Activated T-helper 1 cell treated with anti-CD3 and anti-CD28 coated beads, Interleukin-12 subunit alpha, Interleukin-12 subunit beta, Interleukin-2, Interleukin-4 antibody, amounts not matched to agents 30 ng/mL and 10 ng/mL and 1 ng/mL, durations not matched to agents 14 hours and 24 hours and 36 hours (primary cell): ENCODE results near the gene MSLN. TPM values are rescaled to one million over a fixed set of nuclear protein-coding genes. Genes with fewer than 3 reads are reported as not detected.

Experiments used
- DNase-seq: peaks from one replicate; pipeline ENCODE4 v3.0.0; 2021; ENCODE audit warnings: low spot score
- H3K27ac Mint-ChIP-seq: one replicate; pipeline ENCODE4 v1.8.0; 2021; ENCODE audit warnings: mild to moderate bottlenecking, mixed read lengths
- H3K27me3 Mint-ChIP-seq: one replicate; pipeline ENCODE4 v1.8.0; 2022; ENCODE audit warnings: mild to moderate bottlenecking, moderate library complexity, mixed read lengths; ENCODE audit not compliant: insufficient read depth
- H3K36me3 Mint-ChIP-seq: one replicate; pipeline ENCODE4 v1.8.0; 2021; ENCODE audit warnings: low read depth, mixed read lengths
- H3K4me1 Mint-ChIP-seq: one replicate; pipeline ENCODE4 v1.8.0; 2021; ENCODE audit warnings: low read depth, mixed read lengths
- H3K4me3 Mint-ChIP-seq: one replicate; pipeline ENCODE4 v1.8.0; 2021; ENCODE audit warnings: mild to moderate bottlenecking, moderate library complexity, mixed read lengths
- H3K9me3 Mint-ChIP-seq: one replicate; pipeline ENCODE4 v1.8.0; 2021; ENCODE audit warnings: mixed read lengths
- intact Hi-C: fragments of 100-400 bp; cut with micrococcal nuclease; formaldehyde crosslinking; loops from one replicate; pipeline ENCODE4 v1.15.1; 2024
- total RNA-seq: library from RNA; stranded (reverse); gene quantifications from 2 replicates; pipeline ENCODE4 v1.2.3, GENCODE V29; 2022

Gene MSLN
- total RNA-seq, 1 donor from 2014 or later, result not detected

- no peak for DNase-seq
- Mint-ChIP-seq H3K27ac (no peak overlapping the region), H3K27me3 (peaks cover 2% of the 10 kb centered on the region), H3K36me3 (peaks cover 8% of the 10 kb centered on the region), H3K9me3 (no peaks in the 10 kb centered on the region), H3K4me3 (no peak overlapping the region), H3K4me1 (no peaks in the 10 kb centered on the region)
- intact Hi-C loops, result no loop called here
Observed at GRCh38 chr16:794091-794822, 33.7 kb downstream of the MSLN start.

GRCh38 chr16:794853-795466 is 34.4 kb downstream of the MSLN start:
- Mint-ChIP-seq H3K27me3 (peaks cover 2% of the 10 kb centered on the region), H3K4me1 (no peaks in the 10 kb centered on the region), H3K27ac (no peak overlapping the region), H3K4me3 (no peak overlapping the region), H3K36me3 (peaks cover 7% of the 10 kb centered on the region), H3K9me3 (no peaks in the 10 kb centered on the region)
- intact Hi-C loops, result no loop called here
- no peak for DNase-seq

- intact Hi-C loops, result no loop called here
- DNase-seq, result no peak
- Mint-ChIP-seq H3K36me3 (peaks cover 6% of the 10 kb centered on the region), H3K27me3 (peaks cover 2% of the 10 kb centered on the region), H3K4me1 (no peaks in the 10 kb centered on the region), H3K27ac (no peak overlapping the region), H3K4me3 (no peak overlapping the region), H3K9me3 (no peaks in the 10 kb centered on the region)
Observed at GRCh38 chr16:795580-796229, 35.2 kb downstream of the MSLN start.

DNA sequence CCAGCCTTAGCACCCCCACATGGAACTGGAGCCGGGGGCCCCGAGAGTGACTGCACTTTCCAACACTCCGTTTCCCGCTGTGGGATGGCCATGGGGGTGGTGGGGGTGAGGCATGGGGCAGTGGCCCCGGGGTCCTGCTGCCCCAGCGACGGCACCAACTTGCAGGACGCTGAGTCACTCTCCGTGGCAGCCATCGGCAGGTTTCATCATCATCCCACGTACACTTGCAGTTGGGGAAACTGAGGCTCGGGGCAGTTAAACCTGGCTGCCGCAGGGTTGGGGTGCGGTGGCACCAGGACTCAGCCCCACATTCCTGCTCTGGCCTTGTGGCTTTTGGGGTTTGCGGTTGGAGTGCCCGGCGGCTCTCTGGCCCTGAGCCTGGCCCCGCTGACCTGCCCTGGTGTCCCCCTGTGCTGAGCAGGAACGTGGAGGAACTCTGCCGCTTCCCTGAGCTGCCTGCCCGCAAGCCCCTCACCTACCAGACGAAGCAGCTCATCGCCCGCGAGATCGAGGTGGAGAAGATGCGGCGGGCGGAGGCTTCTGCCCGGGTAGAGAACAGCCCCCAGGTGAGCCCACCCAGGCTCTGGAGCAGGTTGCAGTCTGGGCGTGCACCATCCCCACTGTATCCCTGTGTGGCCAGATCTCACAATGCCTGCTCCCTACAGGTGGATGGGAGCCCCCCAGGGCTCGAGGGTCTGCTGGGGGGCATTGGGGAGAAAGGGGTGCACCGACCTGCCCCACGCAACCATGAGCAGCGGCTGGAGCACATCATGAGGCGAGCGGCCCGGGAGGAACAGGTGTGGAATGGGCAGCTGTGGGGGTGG is 36.0 kb downstream of the MSLN start:
- H3K36me3 Mint-ChIP-seq, result peaks cover 5% of the 10 kb centered on the region
- H3K4me1 Mint-ChIP-seq, result no peaks in the 10 kb centered on the region
- H3K27ac Mint-ChIP-seq, result no peak overlapping the region
- H3K9me3 Mint-ChIP-seq, result no peaks in the 10 kb centered on the region
- H3K4me3 Mint-ChIP-seq, result no peak overlapping the region
- intact Hi-C loops, result no loop called here
- DNase-seq, result no peak
- H3K27me3 Mint-ChIP-seq, result peaks cover 2% of the 10 kb centered on the region

- intact Hi-C loops, result no loop called here
- Mint-ChIP-seq H3K4me1 (no peaks in the 10 kb centered on the region), H3K27me3 (peaks cover 2% of the 10 kb centered on the region), H3K27ac (no peak overlapping the region), H3K36me3 (peaks cover 2% of the 10 kb centered on the region), H3K4me3 (no peak overlapping the region), H3K9me3 (no peaks in the 10 kb centered on the region)
- DNase-seq, result no peak
Observed at GRCh38 chr16:797120-797420, 36.5 kb downstream of the MSLN start.

- intact Hi-C loops, result no loop called here
- H3K27ac Mint-ChIP-seq, result no peak overlapping the region
- no peaks in the 10 kb centered on the region for H3K9me3 Mint-ChIP-seq
- H3K4me1 Mint-ChIP-seq, result no peaks in the 10 kb centered on the region
- DNase-seq, result no peak
- no peak overlapping the region for H3K4me3 Mint-ChIP-seq
- H3K27me3 Mint-ChIP-seq, result peaks cover 2% of the 10 kb centered on the region
- H3K36me3 Mint-ChIP-seq, result peaks cover 2% of the 10 kb centered on the region
Observed at GRCh38 chr16:797686-798085, 37.2 kb downstream of the MSLN start.

- Mint-ChIP-seq H3K36me3 (peaks cover 2% of the 10 kb centered on the region), H3K4me3 (no peak overlapping the region), H3K4me1 (no peaks in the 10 kb centered on the region), H3K9me3 (no peaks in the 10 kb centered on the region), H3K27ac (no peak overlapping the region), H3K27me3 (peaks cover 2% of the 10 kb centered on the region)
- no peak for DNase-seq
- intact Hi-C loops, result no loop called here
Observed at GRCh38 chr16:798666-799065, 38.1 kb downstream of the MSLN start.

DNA sequence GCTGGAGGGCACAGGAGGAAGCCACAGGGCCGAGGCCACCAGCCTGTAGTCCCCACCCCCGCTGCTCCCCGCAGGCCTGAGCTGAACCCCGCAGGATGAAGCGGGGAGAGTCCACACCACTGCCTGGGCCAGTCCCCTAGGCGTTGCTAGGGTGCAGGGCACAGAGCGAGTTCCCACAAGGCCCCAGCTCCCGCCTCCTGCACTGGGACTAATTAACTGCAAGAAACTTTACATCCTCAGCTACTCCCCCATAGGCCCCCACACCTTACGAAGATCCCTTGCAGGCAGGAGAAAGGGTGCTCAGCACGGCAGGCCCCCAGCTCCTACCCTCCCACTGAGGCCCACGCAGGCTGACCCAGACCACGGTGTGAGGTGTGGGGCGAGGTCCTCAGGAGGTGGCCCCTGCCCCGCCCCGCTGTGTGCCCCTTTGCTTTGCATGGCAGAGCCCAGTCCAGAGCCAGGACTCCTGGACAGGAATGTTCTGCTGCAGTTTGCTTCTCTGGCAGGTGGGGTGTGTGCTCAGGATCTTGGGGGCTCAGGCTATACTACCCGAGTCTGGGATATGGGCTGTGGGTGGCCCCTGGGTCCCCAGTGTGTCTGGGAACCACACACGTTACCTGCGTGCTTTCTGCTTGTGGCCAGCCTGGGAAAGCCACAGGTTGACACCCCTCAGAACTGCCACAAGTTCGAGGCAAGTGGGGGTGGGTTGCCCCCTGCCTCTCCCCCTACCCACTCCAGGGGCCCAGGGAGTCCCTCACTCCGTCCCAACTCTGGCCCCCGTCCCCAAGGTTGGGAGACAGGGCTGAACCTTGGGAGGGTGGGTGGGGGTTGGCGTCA is 38.8 kb downstream of the MSLN start:
- H3K9me3 Mint-ChIP-seq, result no peaks in the 10 kb centered on the region
- H3K27me3 Mint-ChIP-seq, result peaks cover 2% of the 10 kb centered on the region
- peaks cover 2% of the 10 kb centered on the region for H3K36me3 Mint-ChIP-seq
- H3K4me3 Mint-ChIP-seq, result no peak overlapping the region
- intact Hi-C loops, result no loop called here
- DNase-seq, result no peak
- no peaks in the 10 kb centered on the region for H3K4me1 Mint-ChIP-seq
- no peak overlapping the region for H3K27ac Mint-ChIP-seq

- no peak within 1 kb of the TSS for H3K4me3 Mint-ChIP-seq
- H3K27ac Mint-ChIP-seq, result no peak within 1 kb of the TSS
- H3K9me3 Mint-ChIP-seq, result no peaks in the 10 kb centered on the region
- no peaks in the 10 kb centered on the region for H3K4me1 Mint-ChIP-seq
- DNase-seq, result no peak
- H3K36me3 Mint-ChIP-seq, result peaks cover 2% of the 10 kb centered on the region
- intact Hi-C loops, result no loop called here
- H3K27me3 Mint-ChIP-seq, result peaks cover 2% of the 10 kb centered on the region
Observed at GRCh38 chr16:799948-800833, 39.7 kb downstream of the MSLN start, which contains the start of gene GNG13. GNG13 (minus strand) TSS chr16:800734; CDS start chr16:799077, 1,657 bp downstream.

- DNase-seq, result no peak
- Mint-ChIP-seq H3K27me3 (peaks cover 2% of the 10 kb centered on the region), H3K36me3 (peaks cover 2% of the 10 kb centered on the region), H3K4me3 (no peak overlapping the region), H3K4me1 (no peaks in the 10 kb centered on the region), H3K27ac (no peak overlapping the region), H3K9me3 (no peaks in the 10 kb centered on the region)
- intact Hi-C loops, result no loop called here
Observed at GRCh38 chr16:800834-801511, 40.4 kb downstream of the MSLN start.

GRCh38 chr16:801584-802363 is 41.2 kb downstream of the MSLN start:
- no peak overlapping the region for H3K4me3 Mint-ChIP-seq
- DNase-seq, result no peak
- peaks cover 2% of the 10 kb centered on the region for H3K36me3 Mint-ChIP-seq
- H3K9me3 Mint-ChIP-seq, result no peaks in the 10 kb centered on the region
- no peaks in the 10 kb centered on the region for H3K4me1 Mint-ChIP-seq
- H3K27ac Mint-ChIP-seq, result no peak overlapping the region
- H3K27me3 Mint-ChIP-seq, result peaks cover 2% of the 10 kb centered on the region
- intact Hi-C loops, result no loop called here
